Activated CD4-positive, alpha-beta T cell treated with anti-CD3 and anti-CD28 coated beads, Interleukin-2, amount 50 U/mL, for 16 hours (primary cell): ENCODE data around the gene TLE5.

Experiments used
- DNase-seq: peaks from one replicate; pipeline ENCODE4 v3.0.0-alpha.2; 2020

Gene TLE5, protein sequence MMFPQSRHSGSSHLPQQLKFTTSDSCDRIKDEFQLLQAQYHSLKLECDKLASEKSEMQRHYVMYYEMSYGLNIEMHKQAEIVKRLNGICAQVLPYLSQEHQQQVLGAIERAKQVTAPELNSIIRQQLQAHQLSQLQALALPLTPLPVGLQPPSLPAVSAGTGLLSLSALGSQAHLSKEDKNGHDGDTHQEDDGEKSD

DNA sequence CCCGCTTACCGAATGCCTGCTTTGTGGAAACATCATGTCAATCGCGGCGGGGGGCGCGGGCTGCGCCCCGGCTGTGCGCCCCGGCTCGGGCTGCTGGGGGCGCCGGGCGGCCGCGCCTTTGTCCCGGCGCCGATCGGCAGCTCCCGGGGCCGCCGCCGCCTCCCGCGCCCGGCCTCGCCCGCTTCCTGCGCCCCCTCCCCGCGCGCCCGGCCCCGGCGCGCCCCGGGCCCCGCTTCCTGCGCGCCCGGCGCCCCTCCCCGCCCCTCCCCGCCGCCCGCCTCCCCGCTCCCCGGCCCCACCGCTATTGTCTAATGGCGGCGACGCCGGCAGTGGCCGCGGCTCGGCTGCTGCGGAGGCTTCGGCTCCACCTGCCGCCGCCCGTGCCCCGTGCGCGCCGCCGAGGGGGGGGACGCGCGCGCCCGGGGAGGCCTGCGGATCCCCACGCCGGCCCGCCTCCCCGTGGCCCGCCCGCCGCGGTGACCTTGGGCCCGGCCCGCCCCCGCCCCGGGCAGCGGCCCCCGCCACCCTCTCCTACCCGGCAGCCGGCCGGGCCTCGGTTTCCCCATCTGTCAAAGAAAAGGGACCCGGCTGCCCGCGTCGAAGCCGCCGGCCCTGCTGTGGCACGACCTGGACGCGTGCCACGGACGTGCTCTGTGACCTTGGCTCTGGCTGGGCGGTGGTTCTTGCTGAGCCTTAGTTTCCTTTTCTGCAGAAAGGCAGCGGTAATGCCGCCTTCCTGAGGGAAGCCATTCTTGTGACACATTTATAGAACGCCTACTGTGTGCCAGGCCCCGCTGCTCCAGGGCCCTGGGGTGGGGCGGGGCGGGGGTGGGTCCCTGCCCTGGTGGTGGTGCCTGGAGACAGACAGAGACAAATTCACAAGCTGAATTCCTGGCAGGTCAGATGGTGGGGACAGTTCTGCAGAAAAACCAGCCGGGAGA, at the start of gene TLE5:
TSS of gene TLE5 (minus strand) at position 331 of the 941 bp plus-strand sequence. CDS start at position 36, 295 bp downstream.
- peak; percentile 71 for DNase-seq

DNA sequence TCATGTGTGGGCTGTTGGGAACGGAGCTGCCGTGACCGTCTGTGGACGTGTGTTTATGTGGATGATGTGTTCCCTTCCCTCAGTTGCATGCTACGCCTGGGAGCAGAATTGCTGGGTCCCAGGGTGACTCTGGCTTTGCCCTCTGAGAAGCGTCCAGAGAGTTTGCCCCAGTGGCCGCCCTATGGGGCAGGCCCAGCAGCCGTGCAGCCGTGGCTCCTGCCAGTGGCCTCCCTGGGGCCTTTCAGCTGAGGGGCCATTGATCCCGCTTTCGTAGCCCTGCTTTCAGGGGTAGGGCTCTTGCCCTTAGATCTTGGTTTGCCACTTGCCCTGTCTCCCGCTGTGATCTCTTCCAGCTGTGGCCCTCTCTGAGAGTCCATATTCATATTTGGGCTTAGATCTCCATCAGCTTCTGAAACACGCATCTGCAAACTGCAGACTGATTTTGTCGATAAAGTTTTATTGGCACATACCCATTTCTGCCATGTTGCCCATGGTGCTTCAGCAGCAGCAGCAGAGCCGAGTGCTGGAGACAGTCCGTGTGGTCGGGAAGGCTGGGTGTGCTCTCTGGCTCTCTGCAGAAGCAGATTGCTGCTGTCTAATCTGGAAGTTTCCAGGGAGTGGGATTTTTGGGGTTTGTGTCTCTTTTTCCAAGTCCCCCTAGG, 49.4 kb upstream of the TLE5 start:
- DNase-seq = no peak

DNA sequence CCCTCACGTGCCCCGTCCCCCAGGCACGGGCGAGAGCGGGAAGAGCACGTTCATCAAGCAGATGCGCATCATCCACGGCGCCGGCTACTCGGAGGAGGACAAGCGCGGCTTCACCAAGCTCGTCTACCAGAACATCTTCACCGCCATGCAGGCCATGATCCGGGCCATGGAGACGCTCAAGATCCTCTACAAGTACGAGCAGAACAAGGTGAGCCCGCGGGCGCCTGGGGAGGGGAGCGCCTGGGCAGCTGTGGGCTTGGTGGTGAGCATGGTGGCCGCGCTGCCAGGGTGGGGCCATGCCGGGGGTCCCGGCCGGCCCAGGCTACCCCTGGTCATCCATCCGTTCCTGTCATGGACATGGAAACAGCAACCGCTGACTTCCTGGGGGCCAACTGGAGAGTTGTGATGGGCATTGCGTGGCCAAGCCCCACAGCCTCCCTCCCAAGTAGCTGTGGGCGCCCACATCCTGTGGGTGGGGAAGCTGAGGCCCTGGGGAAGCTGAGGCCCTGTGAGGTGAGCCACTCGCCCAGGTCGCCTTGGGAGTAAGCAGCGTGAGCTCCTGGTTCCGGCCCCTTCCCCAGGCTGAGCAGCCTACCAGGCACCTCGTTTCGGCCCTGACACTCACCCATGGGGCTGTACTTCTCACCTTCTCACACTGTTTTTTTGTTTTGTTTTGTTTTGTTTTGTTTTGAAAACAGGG, 48.0 kb upstream of the TLE5 start:
- no peak for DNase-seq

DNA sequence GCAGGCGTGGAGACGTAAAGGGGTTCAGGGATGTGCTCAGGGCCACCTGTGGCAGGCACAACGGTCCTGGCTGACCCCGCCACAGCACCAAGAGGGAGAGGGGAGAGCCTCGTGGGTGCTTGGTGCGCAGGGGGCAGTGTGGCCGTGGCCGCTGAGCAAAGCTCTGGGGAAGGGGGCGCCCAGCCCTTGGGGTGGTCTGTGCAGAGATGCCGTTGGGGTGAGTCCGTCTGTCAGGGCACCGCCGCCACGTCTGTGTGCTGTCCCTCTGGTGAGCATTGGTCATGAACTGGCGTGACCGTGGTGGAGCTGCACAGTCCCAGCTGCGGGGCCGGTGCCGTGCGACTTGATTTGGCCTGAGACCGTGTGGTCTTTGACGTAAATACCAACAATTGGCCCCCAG, 47.2 kb upstream of the TLE5 start:
- no peak for DNase-seq

DNA sequence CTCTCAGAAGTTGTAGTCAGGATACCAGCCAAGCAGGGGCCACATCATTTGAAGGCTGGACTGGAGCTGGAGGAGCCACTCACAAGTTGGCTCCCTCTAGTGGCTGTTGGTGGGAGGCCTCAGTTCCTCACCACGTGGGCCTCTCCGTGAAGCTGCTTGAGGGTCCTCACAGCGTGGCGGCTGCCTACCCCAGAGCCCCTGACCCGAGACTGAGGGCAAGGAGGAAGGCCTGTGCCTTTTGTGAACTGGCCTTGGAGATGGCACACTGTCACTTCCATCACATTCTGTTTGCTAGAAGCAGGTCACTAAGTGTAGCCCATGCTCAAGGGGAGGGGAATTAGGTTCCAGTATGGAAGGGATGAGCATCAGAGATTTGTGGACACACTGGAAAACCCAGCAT, 46.5 kb upstream of the TLE5 start:
- DNase-seq = peak; percentile 75

DNA sequence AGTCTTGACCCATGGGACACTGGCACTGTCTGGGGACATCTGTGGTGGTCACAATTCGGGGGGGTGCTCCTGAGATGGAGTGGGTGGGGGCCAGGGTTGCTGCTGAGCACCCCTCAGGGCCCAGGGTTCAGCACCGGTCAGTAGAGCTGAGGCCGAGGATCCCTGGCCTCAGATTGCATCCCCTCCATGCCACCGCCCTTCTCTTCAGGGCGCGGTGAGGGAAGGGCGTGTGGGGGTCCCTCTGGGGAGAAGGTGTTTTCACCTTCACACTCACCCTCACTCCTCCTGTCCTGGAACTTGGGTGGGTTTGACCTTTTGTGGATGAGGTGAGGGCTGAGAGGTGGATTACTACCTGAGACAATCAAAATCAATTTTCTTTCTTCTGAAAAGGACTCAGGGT, 45.4 kb upstream of the TLE5 start:
- no peak for DNase-seq

DNA sequence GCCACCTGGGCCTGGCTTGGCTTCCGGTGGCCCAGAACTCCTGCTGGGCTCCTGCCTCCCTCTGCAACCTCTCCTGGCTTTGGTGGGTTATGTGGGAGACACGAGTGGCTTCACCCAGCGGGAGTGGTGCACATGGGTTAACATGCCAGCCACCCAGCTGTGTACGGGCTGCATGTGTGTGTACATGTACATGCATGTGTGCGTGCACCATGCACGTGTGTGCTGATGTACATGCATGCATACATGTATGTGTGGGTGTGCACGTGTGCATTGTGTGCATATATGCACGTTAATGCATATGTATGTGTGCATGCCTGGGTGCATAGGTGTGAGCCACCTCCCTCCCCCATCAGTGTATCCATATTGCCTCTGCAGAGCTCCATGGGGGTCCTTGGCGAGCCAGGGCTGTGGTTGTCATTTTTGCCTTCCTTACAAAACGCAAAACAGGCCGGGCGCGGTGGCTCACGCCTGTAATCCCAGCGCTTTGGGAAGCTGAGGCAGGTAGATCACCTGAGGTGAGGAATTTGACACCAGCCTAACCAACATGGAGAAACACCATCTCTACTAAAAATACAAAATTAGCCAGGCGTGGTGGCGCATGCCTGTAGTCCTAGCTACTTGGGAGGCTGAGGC, 44.3 kb upstream of the TLE5 start:
- no peak for DNase-seq

DNA sequence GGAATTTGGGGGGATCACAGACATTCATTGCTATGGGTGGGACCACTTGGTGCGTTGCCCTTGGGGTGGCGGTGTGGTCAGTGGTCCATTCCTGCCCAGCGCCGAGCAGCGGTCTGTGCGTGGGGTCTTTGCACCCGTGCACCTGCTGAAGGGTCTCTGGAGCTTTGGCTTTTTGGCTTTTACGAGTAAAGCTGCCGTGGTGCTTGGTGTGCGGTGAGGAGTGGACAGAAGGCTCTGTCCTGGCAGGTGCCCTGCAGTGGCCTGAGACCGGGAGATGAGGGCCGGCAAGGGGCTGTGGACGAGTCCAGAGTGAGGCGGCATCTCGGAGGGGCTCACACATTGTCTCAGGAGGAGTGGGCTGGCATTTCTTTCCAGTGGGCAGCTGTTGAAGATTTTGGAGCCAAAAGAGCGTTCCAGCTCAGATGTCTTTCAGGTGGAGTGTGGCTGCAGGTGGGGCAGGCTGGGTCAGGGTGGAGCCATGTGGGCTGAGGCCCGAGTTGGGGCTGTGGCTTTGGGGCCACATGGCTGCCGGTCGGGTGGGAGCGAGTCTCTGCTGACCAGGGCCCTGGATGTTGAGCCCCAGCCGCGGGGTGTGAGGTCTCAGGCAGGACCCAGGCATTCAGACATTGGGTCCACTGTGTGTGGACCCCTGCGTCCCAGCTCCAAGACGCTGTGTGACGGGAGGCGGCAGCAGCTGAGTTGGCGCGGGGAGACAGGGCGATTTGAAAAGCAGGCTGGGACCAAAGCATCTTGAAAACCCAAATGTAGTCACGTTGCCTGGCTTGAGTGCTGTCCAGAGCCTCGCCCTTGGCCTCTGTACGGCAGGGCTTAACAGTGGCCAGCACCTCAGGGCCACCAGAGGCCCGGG, 43.6 kb upstream of the TLE5 start:
- DNase-seq = no peak

DNA sequence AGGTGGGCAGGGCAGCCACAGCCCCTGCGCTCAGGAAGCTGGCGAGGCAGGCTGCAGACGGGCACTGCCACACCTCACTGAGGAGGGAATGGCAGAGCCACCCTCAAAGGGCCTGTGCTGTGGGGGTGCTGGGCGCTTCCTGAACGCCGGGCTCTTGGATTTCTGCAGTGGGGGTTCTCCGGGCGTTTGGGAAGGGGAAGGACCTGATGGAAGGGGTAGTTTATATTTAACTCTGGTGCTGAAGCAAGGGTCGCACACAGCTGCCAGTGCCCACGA, 42.4 kb upstream of the TLE5 start:
- DNase-seq = no peak

DNA sequence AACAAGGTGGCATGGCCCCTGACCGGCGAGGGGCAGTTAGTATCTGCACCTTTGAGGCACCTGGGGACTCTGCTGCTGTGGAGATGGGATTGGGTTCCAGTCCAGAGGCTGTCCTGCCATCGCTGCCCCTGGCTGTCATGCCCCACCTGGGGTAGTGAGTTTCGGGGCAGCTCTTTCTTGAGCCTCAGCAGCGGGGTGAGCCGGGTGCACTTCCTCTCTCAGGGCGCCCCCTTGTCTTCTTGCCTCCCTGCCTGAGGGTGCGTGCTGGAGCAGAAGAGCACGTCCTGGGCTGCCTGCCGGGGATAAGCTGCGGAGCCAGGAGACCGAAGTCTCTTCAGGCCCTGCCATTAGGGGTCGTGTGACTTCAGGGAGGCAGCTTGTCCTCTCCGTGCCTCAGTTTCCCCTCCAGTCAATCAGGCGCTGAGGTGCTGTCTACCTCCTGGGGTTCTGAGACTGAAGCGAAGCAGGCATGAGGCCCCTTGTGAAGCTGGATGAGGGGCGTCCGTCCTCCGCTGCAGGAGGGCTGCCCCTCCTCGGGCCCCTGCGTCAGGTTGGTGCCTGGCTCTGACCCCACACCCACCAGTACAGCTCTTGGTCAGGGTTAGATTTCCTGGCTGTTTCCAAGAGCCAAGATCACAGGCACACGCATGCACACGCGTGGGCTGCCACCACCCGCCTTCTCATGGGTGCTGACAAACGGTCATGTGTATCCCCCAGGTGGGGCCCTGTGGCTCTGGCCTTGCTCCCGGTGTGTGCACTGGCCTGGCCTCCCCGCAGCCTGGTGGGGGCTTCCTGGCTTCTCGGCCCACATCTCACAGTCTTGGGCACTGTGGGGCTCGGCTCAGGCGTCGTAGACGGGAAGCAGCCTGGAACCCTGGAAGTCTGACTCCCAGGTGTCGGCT, 40.2 kb upstream of the TLE5 start:
- no peak for DNase-seq

DNA sequence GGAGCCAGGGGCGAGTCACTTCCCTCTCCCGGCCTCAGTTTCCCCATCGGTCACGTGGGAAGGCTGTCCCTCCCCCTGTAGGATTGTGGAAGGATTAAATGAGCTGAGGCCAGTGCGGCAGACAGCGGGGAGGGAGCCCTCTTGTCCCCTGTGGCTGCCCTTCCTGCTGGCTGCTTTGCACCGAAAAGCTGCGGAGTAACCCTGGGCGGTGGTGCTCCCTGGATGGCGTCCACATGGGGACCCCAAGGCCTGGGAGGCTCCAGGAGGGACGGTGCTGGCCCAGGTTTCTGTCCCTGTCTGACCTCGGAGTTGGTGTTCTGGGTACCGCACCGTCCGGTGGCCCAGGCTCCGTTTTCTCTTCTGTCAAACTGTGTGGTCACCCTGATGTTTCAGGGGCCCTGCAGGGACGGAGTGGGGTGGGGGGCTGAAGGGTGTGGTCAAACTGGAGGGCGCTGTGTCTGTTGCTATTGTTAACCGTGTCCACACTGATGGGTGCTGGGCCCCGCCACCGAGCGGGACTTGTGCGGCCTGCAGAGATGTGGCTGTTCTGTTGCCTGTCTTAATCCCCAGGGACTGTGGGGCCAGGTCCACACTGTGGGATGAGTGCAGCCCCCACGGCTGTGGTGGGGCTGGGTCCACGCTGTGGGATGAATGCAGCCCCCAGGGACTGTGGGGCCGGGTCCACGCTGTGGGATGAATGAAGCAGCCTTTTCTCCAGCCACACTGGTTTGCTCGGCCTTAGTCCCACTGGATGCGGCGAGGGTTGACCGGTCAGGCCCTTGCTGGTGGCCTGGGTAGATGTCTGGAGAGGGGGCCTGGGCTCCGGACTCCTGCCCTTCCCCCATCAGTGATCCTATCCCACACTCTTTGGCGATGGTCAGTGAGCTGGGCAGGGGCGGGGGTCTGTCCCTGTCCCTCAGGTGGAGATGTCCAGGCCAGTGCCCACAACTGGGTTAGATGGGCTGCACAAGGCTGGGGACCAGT, 38.7 kb upstream of the TLE5 start:
- no peak for DNase-seq

DNA sequence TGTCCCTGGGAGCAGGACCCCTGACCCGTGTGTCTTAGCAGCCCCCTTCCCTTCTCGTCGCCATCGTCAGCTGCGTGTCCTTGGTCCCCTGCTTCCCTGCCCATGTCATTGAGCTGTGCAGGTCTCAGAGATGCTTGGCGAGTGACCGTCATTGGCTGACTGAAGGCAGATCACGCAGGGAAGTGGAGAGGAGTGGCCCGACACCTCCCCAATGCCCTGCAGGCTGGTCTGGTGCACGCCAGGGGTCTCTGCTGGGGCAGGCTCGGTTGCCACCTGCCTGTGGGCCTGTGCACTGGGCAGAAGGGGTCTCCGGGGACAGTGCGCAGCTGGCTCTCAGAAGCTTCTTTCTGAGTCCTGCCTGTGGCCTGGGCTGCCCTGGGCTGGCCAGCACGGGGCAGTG, 38.0 kb upstream of the TLE5 start:
- no peak for DNase-seq

DNA sequence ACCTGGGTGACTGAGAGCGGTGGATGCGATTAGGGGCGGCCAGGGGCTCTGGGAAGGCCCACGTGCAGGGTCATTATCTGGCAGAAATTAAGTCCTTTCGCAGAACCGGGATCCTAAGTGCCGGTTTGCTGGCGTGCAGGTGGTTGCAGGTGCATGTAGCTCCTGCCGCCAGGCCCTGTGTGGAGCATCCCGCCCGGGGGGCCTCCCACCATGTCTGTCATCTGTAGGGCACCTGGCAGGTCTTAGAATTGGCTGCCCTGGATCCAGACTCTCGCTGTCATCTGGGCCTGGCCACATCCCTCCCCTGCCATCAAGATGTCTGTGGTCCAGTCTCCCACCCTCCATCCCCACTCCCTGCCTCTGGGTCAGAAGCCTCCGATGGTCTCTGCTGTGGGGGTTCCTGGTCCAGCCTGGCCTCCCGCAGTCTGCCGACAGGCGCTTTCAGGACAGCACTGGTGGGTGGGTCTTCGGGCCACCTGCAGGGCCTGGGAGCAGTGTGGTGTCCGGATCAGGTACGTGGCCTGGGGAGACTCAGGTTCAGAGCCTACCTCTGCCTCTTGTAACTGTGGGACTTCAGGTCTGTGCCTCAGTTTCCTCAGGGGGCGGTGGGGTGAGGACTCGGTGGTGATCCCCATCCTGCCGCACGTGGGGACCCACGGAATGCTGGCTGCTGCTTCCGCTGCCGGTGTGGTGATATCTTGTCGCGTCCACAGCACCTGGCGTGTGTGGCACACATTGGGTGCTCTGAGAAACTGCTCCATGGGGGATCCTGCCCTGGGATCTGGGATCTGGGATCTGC, 37.3 kb upstream of the TLE5 start:
- DNase-seq = no peak

DNA sequence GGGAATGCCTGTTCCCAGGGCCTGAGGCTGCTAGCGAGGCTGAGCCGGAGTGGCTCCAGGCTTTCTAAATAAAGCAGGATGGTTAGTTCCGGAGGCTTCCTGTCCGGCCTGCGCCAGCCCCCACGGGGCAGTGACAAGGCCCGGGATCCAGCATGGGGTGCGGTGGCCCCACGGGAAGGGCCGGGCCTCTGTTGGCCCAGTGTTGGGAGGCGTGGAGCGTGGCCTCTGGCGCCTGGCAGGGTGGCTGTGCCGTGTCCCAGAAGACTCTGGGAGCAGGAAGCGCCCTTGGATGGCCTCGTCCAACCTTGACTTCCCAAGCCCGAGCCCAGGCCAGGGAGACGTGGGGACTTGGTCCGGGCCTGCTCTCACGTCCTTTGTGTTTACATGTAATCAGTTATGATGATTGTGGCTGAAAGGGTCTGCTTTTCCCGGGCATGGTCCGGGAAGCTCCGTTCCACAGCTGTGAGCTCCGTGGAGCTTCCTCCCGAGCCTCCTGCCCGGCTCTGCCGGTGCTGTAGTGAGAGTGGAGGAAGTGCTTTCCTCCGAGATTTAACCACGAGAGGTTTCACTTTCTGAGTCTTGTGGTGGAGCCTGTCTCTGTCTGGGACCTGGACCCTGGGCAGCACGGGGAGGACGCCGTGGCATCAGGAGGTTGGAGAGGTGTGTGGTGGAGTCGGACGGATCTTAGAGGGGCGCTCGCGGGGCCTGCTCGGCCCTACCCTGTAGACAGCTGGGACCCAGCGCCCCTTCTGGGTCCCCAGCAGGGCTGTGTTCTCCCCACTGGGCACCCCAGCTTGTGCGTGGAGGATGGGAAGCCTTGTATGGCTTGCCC, 36.4 kb upstream of the TLE5 start:
- DNase-seq = peak; percentile 21

DNA sequence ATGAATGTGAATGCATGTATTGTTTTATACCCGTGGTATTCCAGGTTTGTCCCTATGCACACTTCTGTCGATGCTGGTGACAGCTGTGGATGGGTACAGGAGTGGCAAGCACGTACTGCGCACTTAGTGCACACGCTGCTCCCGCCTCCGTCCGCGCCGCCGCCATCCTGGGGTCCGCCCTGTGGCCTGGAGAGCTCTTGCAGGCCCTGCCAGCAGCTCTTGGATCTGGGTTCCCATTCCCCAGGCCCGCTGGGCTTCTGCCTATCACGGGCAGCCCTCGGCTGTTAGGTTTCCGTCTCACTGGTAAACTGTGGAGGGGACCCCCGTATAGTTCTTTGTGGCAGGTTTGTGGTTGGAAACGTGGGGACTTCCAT, 35.8 kb upstream of the TLE5 start:
- no peak for DNase-seq

DNA sequence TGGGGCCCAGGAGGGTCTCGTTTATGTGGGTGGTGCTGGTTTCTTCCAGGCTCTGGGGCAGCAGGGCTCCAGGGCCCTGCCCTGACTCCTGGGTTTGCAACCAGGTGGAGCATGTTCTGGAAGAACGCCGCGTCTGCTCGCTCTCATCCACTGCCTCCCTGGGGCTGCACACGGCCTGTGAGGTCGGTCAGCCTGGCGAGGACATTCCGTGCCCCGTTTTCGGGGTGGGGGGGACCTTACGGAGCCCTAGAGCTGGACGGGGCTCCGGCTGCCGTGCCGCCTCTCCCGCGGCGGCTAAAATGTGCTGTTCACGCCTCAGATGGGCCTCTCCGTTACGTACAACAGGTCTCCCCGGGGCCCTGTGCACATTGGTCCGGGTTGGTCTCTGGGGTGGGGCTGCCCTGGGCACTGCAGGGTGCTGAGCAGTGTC, 35.2 kb upstream of the TLE5 start:
- no peak for DNase-seq

DNA sequence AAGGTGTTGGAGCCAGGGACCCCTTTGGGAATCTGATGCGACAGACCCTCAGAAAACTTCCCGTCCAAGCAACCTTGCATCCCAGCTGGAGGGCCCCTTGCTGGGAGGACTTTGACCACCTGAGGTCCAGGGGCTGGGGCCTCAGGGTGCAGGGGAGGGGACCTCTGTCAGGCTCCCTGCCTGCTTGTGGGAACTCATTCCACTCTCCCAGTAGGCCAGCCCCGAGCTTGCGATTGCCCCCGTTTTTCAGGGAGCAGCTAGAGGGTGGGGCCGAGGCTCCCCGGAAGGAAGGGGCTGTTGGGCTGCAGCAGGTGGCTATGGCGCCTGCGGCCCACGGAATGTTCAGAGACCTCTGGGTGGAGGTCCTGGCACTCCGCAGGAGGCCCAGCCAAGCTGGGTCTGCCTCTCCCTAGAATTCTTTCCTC, 34.6 kb upstream of the TLE5 start:
- DNase-seq = no peak
